Neural crest cell (in vitro differentiated cells): ENCODE measurements around the gene MRPL3. TPM values are rescaled to one million over a fixed set of nuclear protein-coding genes. Genes with fewer than 3 reads are reported as not detected.

ENCODE experiments used
- DNase-seq: peaks from one replicate; pipeline ENCODE4 v3.0.0; 2021; ENCODE audit warnings: low read depth, mixed read lengths, low spot score
- H3K27ac Mint-ChIP-seq: one replicate; pipeline ENCODE4 v1.8.0; 2021; ENCODE audit warnings: mild to moderate bottlenecking, mixed read lengths; ENCODE audit not compliant: unreplicated experiment
- H3K27me3 Mint-ChIP-seq: 2 replicates; pipeline ENCODE4 v1.8.0; 2021; ENCODE audit warnings: low read depth, mild to moderate bottlenecking, mixed read lengths
- H3K36me3 Mint-ChIP-seq: 2 replicates; pipeline ENCODE4 v1.8.0; 2021; ENCODE audit warnings: low read depth, mild to moderate bottlenecking, mixed read lengths
- H3K4me1 Mint-ChIP-seq: 2 replicates; pipeline ENCODE4 v1.8.0; 2021; ENCODE audit warnings: mixed read lengths
- H3K4me3 Mint-ChIP-seq: one replicate; pipeline ENCODE4 v1.8.0; 2021; ENCODE audit warnings: mild to moderate bottlenecking, mixed read lengths
- H3K9me3 Mint-ChIP-seq: 2 replicates; pipeline ENCODE4 v1.8.0; 2021; ENCODE audit warnings: mixed read lengths
- long read RNA-seq: library from polyadenylated mRNA; unstranded; transcript quantifications from one replicate; pipeline ENCODE4 v2.0.0, GENCODE V29; 2020
- total RNA-seq: library from RNA; stranded (reverse); gene quantifications from 2 replicates; pipeline ENCODE4 v1.2.1, GENCODE V29; 2021
- TF ChIP-seq, protein P1 (sequence below): fragments of 200-600 bp; sonication (generic); conservative IDR thresholded peaks from 2 replicates; pipeline ENCODE4 v1.5.0; 2021; ENCODE audit warnings: antibody characterized with exemption, mild to moderate bottlenecking

The MRPL3 gene
- total RNA-seq: 107 TPM in 2 replicates
- long read RNA-seq, transcript MRPL3-201 (10 exons, 1,706 nt): major isoform, 384 of 419 reads
- long read RNA-seq, partial matches to known transcripts: 13 of 419 reads
- long read RNA-seq, other reads (novel, unspliced or antisense): 13 of 419 reads

DNA sequence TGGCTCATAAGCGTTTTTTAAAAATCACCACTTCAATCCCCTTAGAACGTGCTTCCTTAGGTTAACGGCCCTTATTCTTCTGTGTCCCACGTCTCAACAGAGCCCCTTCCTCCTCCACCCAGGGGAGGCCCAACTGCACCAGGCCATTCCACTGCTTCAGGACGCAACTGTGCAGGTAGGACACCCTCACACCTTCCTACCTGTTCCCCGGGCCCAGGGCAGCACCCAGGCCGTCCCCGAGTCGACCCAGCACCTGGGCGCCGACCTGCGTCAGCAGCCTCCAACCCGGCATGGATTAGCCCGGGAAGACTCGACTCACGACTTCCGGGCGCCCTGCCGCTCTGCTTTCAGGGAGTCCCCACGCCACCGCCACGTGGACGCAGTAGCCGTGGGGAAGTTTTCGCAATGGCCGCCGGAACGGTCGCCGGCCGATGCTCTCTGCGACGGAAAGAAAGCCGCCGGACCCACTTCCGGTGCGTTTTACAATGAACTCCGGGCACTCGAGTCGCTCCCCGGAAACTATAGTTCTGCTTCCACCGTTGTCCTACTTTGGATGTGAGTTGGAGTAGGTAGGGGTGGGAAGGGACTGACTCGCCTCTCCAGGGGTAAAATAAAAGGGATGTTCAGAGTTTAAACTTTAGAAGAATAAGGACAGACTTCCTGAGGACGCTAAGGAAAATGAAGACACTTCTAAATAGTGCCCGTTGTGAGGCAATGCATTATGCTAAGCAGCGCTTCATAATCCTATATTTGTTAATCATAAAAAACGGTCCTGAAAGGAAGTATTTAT, at the start of gene MRPL3:
TSS of gene MRPL3 (minus strand) at position 442 of the 790 bp plus-strand sequence. CDS start at position 292, 150 bp downstream.
- H3K36me3 Mint-ChIP-seq: peaks cover 12% of the 10 kb centered on the region
- peak within 1 kb of the TSS; percentile 97 for H3K27ac Mint-ChIP-seq
- peak within 1 kb of the TSS; percentile 97 for H3K4me3 Mint-ChIP-seq
- TF ChIP-seq, protein P1, sequence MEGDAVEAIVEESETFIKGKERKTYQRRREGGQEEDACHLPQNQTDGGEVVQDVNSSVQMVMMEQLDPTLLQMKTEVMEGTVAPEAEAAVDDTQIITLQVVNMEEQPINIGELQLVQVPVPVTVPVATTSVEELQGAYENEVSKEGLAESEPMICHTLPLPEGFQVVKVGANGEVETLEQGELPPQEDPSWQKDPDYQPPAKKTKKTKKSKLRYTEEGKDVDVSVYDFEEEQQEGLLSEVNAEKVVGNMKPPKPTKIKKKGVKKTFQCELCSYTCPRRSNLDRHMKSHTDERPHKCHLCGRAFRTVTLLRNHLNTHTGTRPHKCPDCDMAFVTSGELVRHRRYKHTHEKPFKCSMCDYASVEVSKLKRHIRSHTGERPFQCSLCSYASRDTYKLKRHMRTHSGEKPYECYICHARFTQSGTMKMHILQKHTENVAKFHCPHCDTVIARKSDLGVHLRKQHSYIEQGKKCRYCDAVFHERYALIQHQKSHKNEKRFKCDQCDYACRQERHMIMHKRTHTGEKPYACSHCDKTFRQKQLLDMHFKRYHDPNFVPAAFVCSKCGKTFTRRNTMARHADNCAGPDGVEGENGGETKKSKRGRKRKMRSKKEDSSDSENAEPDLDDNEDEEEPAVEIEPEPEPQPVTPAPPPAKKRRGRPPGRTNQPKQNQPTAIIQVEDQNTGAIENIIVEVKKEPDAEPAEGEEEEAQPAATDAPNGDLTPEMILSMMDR: no peak
- peaks cover 32% of the 10 kb centered on the region for H3K27me3 Mint-ChIP-seq
- H3K4me1 Mint-ChIP-seq: peaks cover 28% of the 10 kb centered on the region
- peaks cover 2% of the 10 kb centered on the region for H3K9me3 Mint-ChIP-seq
- peak; percentile 72 for DNase-seq

GRCh38 chr3:131551761-131552160, 49.0 kb upstream of the MRPL3 start:
- H3K4me1 Mint-ChIP-seq: peaks cover 4% of the 10 kb centered on the region
- H3K36me3 Mint-ChIP-seq: peaks cover 5% of the 10 kb centered on the region
- DNase-seq: no peak
- H3K27me3 Mint-ChIP-seq: peaks cover 2% of the 10 kb centered on the region
- no peak overlapping the region for H3K27ac Mint-ChIP-seq
- TF ChIP-seq, protein P1: no peak
- peaks cover 3% of the 10 kb centered on the region for H3K9me3 Mint-ChIP-seq
- H3K4me3 Mint-ChIP-seq: no peak overlapping the region

GRCh38 chr3:131550562-131551465, 48.0 kb upstream of the MRPL3 start:
- TF ChIP-seq, protein P1: no peak
- peaks cover 2% of the 10 kb centered on the region for H3K9me3 Mint-ChIP-seq
- peaks cover 2% of the 10 kb centered on the region for H3K27me3 Mint-ChIP-seq
- H3K36me3 Mint-ChIP-seq: peaks cover 5% of the 10 kb centered on the region
- DNase-seq: no peak
- no peak overlapping the region for H3K4me3 Mint-ChIP-seq
- peaks cover 4% of the 10 kb centered on the region for H3K4me1 Mint-ChIP-seq
- H3K27ac Mint-ChIP-seq: no peak overlapping the region

GRCh38 chr3:131549340-131549739, 46.6 kb upstream of the MRPL3 start:
- no peak for DNase-seq
- H3K27me3 Mint-ChIP-seq: peaks cover 2% of the 10 kb centered on the region
- H3K9me3 Mint-ChIP-seq: no peaks in the 10 kb centered on the region
- H3K4me3 Mint-ChIP-seq: no peak overlapping the region
- TF ChIP-seq, protein P1: peak; percentile 57
- H3K27ac Mint-ChIP-seq: no peak overlapping the region
- peaks cover 4% of the 10 kb centered on the region for H3K4me1 Mint-ChIP-seq
- H3K36me3 Mint-ChIP-seq: peaks cover 5% of the 10 kb centered on the region

DNA sequence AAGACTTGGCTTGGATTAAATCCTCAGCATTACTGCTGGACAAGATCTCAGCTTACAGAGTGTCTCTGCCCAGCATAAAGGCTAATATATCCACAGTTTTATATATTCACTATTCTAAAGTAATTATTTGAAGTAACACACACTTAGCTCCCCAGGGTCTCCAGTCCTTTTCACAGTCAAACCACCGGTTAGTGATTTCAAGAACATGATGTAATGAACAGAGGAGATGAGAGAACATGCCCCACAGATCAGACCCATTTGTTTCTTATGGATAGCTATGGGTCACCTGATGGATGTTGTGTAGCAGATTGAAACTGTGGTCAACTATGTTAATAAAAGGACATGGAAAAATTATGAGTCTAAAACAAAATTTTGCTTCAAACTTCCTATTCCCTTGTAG, 44.8 kb upstream of the MRPL3 start:
- H3K4me1 Mint-ChIP-seq: peaks cover 3% of the 10 kb centered on the region

More for the DNA sequence above, 44.8 kb upstream of the MRPL3 start:
- no peak for DNase-seq
- TF ChIP-seq, protein P1: no peak
- Mint-ChIP-seq H3K9me3 (no peaks in the 10 kb centered on the region), H3K27ac (no peak overlapping the region), H3K4me3 (no peak overlapping the region), H3K27me3 (peaks cover 2% of the 10 kb centered on the region), H3K36me3 (peaks cover 5% of the 10 kb centered on the region)
